ENCODE measurements around the gene VPS13C.

The VPS13C gene

GRCh38 chr15:61935493-61935892 is 124.8 kb downstream of the VPS13C start:
- no peak for DNase-seq (ENCODE audit: low spot score)

GRCh38 chr15:61929452-61929851 is 130.8 kb downstream of the VPS13C start:
- DNase-seq (ENCODE audit: low spot score), result no peak

GRCh38 chr15:61923173-61923572 is 137.1 kb downstream of the VPS13C start:
- no peak for DNase-seq (ENCODE audit: low spot score)

GRCh38 chr15:61921093-61921492 is 139.2 kb downstream of the VPS13C start:
- DNase-seq (ENCODE audit: low spot score), result no peak

- no peak for DNase-seq (ENCODE audit: low spot score)
Measured at GRCh38 chr15:61917457-61917856, 142.8 kb downstream of the VPS13C start.

- peak; percentile 36 for DNase-seq (ENCODE audit: low spot score)
Measured at GRCh38 chr15:61916104-61916503, 144.1 kb downstream of the VPS13C start.

GRCh38 chr15:61915640-61916039 is 144.6 kb downstream of the VPS13C start:
- DNase-seq (ENCODE audit: low spot score), result no peak

GRCh38 chr15:61910839-61911369 is 149.3 kb downstream of the VPS13C start:
- DNase-seq (ENCODE audit: low spot score), result no peak

- no peak for DNase-seq (ENCODE audit: low spot score)
Measured at GRCh38 chr15:61908241-61908640, 152.0 kb downstream of the VPS13C start.

GRCh38 chr15:61907753-61908086 is 152.5 kb downstream of the VPS13C start:
- no peak for DNase-seq (ENCODE audit: low spot score)

- no peak for DNase-seq (ENCODE audit: low spot score)
Measured at GRCh38 chr15:61906961-61907752, 153.1 kb downstream of the VPS13C start.

GRCh38 chr15:61893146-61893545 is 167.1 kb downstream of the VPS13C start:
- DNase-seq (ENCODE audit: low spot score), result no peak

- DNase-seq (ENCODE audit: low spot score), result no peak
Measured at GRCh38 chr15:61892140-61892539, 168.1 kb downstream of the VPS13C start.

GRCh38 chr15:61890106-61890505 is 170.1 kb downstream of the VPS13C start:
- DNase-seq (ENCODE audit: low spot score), result no peak

- DNase-seq (ENCODE audit: low spot score), result no peak
Measured at GRCh38 chr15:61889706-61890105, 170.5 kb downstream of the VPS13C start.

GRCh38 chr15:61888074-61888780 is 172.0 kb downstream of the VPS13C start:
- no peak for DNase-seq (ENCODE audit: low spot score)

GRCh38 chr15:61880084-61880483 is 180.2 kb downstream of the VPS13C start:
- no peak for DNase-seq (ENCODE audit: low spot score)

GRCh38 chr15:61879219-61879618 is 181.0 kb downstream of the VPS13C start:
- no peak for DNase-seq (ENCODE audit: low spot score)

GRCh38 chr15:61871926-61872522 is 188.2 kb downstream of the VPS13C start:
- peak; percentile 28 for DNase-seq (ENCODE audit: low spot score)

GRCh38 chr15:61869656-61870055 is 190.6 kb downstream of the VPS13C start:
- DNase-seq (ENCODE audit: low spot score), result no peak

- no peak for DNase-seq (ENCODE audit: low spot score)
Measured at GRCh38 chr15:61861962-61862361, 198.3 kb downstream of the VPS13C start.

GRCh38 chr15:61857169-61857829 is 202.9 kb downstream of the VPS13C start:
- DNase-seq (ENCODE audit: low spot score), result no peak

All from GM03348 (cell line).